Measurements from ENCODE around the gene IL37.

GRCh38 chr2:112924360-112924759, 13.4 kb downstream of the IL37 start:
- TF ChIP-seq CTCF (IDR thresholded peaks at IDR 0.05), result no peak
- TF ChIP-seq POLR2A (IDR thresholded peaks at IDR 0.05), result no peak
- no peak for TF ChIP-seq EP300 (IDR thresholded peaks at IDR 0.05)
